ENCODE data around the gene NAA60. TPM values are rescaled to one million over a fixed set of nuclear protein-coding genes. Genes with fewer than 3 reads are reported as not detected.

Gene NAA60
- total and polyA plus RNA-seq, 9 of the 15 experiments (the other 6 are each of a cell fraction or from before 2014, with no cell fraction given), result 2.1 to 49.4 (median 10.3) TPM

DNA sequence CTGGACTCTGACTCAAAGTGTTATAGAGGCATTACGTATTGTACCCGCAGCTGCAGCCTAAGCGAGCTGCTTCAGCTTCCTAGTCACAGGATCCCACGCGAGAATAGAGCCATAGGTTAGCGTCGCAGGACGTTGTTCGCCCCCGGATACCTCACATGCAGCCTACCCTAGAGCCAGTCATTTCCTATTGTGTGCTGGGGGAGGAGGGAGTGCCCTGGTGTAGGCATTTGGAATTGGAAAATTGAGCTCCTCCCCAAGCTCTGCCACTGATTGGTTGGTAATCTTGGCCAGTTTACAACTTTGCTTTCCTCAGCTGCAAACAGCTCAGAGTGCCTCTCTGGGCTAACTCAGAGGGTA is 530 bp downstream of the NAA60 start:
- FAIRE-seq (no peak), DNase-seq (ENCODE audit: extremely low read depth in 1 of 4, low spot score in 3 of 4) (no peak), ATAC-seq (peak; percentile 63)
- Histone ChIP-seq H3K4me3 (peak overlapping the region; percentile 41), H3K4me2 (ENCODE audit: insufficient read depth, low read length) (peak overlapping the region; percentile 74), H3K9me1 (ENCODE audit: control insufficient read depth, insufficient read depth, low read length) (no peaks in the 10 kb centered on the region), H4K20me1 (replicated peaks; ENCODE audit: control insufficient read depth, insufficient read depth, low read length) (no peaks in the 10 kb centered on the region), H3K27ac (ENCODE audit: extremely low read depth, low read depth, low read length) (peak overlapping the region; percentile 41; the same call in 2 of the 3 replicates), H3K36me3 (ENCODE audit: control insufficient read depth, insufficient read depth, low read length) (no peaks in the 10 kb centered on the region), H3K4me1 (replicated peaks in 1 of 2; ENCODE audit: control insufficient read depth in 2 of 2, insufficient read depth in 2 of 2, low read length in 2 of 2) (no peaks in the 10 kb centered on the region; a peak in 2 of 5 replicates), H3K27me3 (ENCODE audit: control insufficient read depth in 2 of 2, insufficient read depth in 2 of 2, low read length in 2 of 2) (peaks cover 0 to 2% of the 10 kb centered on the region in 2 experiments; a peak in 1 of 5 replicates), H3K9me3 (replicated peaks; ENCODE audit: control insufficient read depth, insufficient read depth, low read depth, low read length) (no peaks in the 10 kb centered on the region; the same call in none of the 2 replicates), H2AFZ (ENCODE audit: low read depth, low read length) (peak overlapping the region; percentile 63; the same call in 1 of the 2 replicates), H3K79me2 (ENCODE audit: control insufficient read depth, insufficient read depth, low read length) (no peaks in the 10 kb centered on the region), H3K9ac (ENCODE audit: insufficient read depth in 1 of 2, low read depth in 2 of 2, low read length in 2 of 2) (peak overlapping the region in 1 of 2 experiments; percentile 45; a peak in 1 of 4 replicates)
- TSS peak; percentile 85 for BruUV-seq (replicated peaks)
- intact Hi-C loops (cut with micrococcal nuclease) (no loop called here), in situ Hi-C loops (cut with MboI) (no loop called here)
- 24% methylated on average over 10 of the region's 10 CpGs for WGBS (ENCODE audit: insufficient coverage, low coverage, missing lambda C conversion rate)
- TF ChIP-seq ZSCAN29 (IDR thresholded peaks at IDR 0.05), result no peak
- TF ChIP-seq JUN (IDR thresholded peaks at IDR 0.05; ENCODE audit: borderline replicate concordance, low read depth, low read length), result no peak
- 0 out of 2 replicates have a peak, but pooled peaks have one; percentile 50 for TF ChIP-seq JUN (CRISPR knock-in tag; IDR thresholded peaks at IDR 0.05; ENCODE audit: borderline replicate concordance)
- TF ChIP-seq ZNF41 (CRISPR knock-in tag; conservative IDR thresholded peaks at IDR 0.05), result no peak
- TF ChIP-seq ETS2 (tag; IDR thresholded peaks at IDR 0.05; ENCODE audit: borderline replicate concordance, poor library complexity, severe bottlenecking), result no peak
- TF ChIP-seq ZNF311 (CRISPR knock-in tag; IDR thresholded peaks at IDR 0.05), result no peak
- no peak for TF ChIP-seq ZBTB7A (IDR thresholded peaks at IDR 0.05; ENCODE audit: borderline replicate concordance, control insufficient read depth, low read depth, low read length)
- TF ChIP-seq, protein P1, sequence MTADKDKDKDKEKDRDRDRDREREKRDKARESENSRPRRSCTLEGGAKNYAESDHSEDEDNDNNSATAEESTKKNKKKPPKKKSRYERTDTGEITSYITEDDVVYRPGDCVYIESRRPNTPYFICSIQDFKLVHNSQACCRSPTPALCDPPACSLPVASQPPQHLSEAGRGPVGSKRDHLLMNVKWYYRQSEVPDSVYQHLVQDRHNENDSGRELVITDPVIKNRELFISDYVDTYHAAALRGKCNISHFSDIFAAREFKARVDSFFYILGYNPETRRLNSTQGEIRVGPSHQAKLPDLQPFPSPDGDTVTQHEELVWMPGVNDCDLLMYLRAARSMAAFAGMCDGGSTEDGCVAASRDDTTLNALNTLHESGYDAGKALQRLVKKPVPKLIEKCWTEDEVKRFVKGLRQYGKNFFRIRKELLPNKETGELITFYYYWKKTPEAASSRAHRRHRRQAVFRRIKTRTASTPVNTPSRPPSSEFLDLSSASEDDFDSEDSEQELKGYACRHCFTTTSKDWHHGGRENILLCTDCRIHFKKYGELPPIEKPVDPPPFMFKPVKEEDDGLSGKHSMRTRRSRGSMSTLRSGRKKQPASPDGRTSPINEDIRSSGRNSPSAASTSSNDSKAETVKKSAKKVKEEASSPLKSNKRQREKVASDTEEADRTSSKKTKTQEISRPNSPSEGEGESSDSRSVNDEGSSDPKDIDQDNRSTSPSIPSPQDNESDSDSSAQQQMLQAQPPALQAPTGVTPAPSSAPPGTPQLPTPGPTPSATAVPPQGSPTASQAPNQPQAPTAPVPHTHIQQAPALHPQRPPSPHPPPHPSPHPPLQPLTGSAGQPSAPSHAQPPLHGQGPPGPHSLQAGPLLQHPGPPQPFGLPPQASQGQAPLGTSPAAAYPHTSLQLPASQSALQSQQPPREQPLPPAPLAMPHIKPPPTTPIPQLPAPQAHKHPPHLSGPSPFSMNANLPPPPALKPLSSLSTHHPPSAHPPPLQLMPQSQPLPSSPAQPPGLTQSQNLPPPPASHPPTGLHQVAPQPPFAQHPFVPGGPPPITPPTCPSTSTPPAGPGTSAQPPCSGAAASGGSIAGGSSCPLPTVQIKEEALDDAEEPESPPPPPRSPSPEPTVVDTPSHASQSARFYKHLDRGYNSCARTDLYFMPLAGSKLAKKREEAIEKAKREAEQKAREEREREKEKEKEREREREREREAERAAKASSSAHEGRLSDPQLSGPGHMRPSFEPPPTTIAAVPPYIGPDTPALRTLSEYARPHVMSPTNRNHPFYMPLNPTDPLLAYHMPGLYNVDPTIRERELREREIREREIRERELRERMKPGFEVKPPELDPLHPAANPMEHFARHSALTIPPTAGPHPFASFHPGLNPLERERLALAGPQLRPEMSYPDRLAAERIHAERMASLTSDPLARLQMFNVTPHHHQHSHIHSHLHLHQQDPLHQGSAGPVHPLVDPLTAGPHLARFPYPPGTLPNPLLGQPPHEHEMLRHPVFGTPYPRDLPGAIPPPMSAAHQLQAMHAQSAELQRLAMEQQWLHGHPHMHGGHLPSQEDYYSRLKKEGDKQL (CRISPR knock-in tag; IDR thresholded peaks at IDR 0.05; ENCODE audit: borderline replicate concordance), result no peak
- TF ChIP-seq TAF7 (tag; IDR thresholded peaks at IDR 0.05), result no peak
- TF ChIP-seq, protein P2, sequence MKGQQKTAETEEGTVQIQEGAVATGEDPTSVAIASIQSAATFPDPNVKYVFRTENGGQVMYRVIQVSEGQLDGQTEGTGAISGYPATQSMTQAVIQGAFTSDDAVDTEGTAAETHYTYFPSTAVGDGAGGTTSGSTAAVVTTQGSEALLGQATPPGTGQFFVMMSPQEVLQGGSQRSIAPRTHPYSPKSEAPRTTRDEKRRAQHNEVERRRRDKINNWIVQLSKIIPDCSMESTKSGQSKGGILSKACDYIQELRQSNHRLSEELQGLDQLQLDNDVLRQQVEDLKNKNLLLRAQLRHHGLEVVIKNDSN (CRISPR knock-in tag; IDR thresholded peaks at IDR 0.05), result 0 out of 2 replicates have a peak, but pooled peaks have one; percentile 3
- peak; percentile 8; the same call in 1 of the 2 replicates for TF ChIP-seq ZFX (CRISPR knock-in tag; IDR thresholded peaks at IDR 0.05)
- no peak for TF ChIP-seq TRIM28 (IDR thresholded peaks at IDR 0.05)
- no peak for TF ChIP-seq KAT2B (IDR thresholded peaks at IDR 0.05; ENCODE audit: low read depth, low read length)
- CTCF ChIA-PET (ENCODE audit: low intra/inter-chr PET ratio), result no interaction called here
- POLR2A ChIA-PET, result interaction anchor here (1.0 kb wide), 1 partner anchor 9 kb away, joined by 4 read pairs; no protein-coding TSS in a partner anchor
